Osteocyte (in vitro differentiated cells): ENCODE results near the gene GIMAP8. TPM values are rescaled to one million over a fixed set of nuclear protein-coding genes. Genes with fewer than 3 reads are reported as not detected.

Experiments used
- DNase-seq: peaks from one replicate; pipeline ENCODE4 v3.0.0; 2021; ENCODE audit warnings: mixed read lengths; ENCODE audit not compliant: unreplicated experiment; ENCODE audit errors: extremely low spot score
- H3K27ac Mint-ChIP-seq: one replicate; pipeline ENCODE4 v1.8.0; 2021; ENCODE audit warnings: mild to moderate bottlenecking, mixed read lengths; ENCODE audit not compliant: unreplicated experiment
- H3K27me3 Mint-ChIP-seq: one replicate; pipeline ENCODE4 v1.8.0; 2021; ENCODE audit warnings: mixed read lengths; ENCODE audit not compliant: unreplicated experiment
- H3K36me3 Mint-ChIP-seq: one replicate; pipeline ENCODE4 v1.8.0; 2021; ENCODE audit warnings: mixed read lengths; ENCODE audit not compliant: unreplicated experiment
- H3K4me1 Mint-ChIP-seq: one replicate; pipeline ENCODE4 v1.8.0; 2021; ENCODE audit warnings: mixed read lengths; ENCODE audit not compliant: unreplicated experiment
- H3K4me3 Mint-ChIP-seq: one replicate; pipeline ENCODE4 v1.8.0; 2021; ENCODE audit warnings: mild to moderate bottlenecking, moderate library complexity, mixed read lengths; ENCODE audit not compliant: unreplicated experiment
- H3K9me3 Mint-ChIP-seq: one replicate; pipeline ENCODE4 v1.8.0; 2021; ENCODE audit warnings: mixed read lengths; ENCODE audit not compliant: unreplicated experiment
- total RNA-seq: library from RNA; stranded (reverse); gene quantifications from 2 replicates; pipeline ENCODE4 v1.2.1, GENCODE V29; 2021
- TF ChIP-seq, protein P1 (sequence below): fragments of 200-600 bp; sonication (generic); IDR thresholded peaks from 2 replicates; pipeline ENCODE4 v1.5.0; 2021; ENCODE audit warnings: antibody characterized with exemption, mild to moderate bottlenecking, moderate library complexity

GIMAP8 gene
- total RNA-seq, 1 donor from 2014 or later = not detected

DNA sequence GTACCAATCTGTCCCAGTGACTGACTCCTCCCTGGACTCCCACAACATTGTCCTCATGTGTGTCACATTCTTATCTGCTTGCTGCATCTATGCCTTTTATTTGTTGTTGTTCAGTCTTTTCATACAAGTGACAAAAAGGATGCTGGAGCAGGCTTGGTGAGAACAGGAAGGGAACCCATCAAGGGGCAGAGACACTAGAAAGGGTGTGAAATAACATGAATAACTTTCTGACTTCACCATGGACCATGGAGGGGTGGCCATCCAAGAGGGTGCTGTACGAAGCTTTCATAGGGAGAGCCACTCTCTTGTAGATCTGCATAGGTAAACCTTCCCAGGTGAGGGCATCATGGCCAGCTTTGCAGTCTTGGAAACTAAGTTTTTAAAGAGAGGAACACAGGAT lies 14.5 kb downstream of the GIMAP8 start:
- no peaks in the 10 kb centered on the region for H3K36me3 Mint-ChIP-seq
- no peaks in the 10 kb centered on the region for H3K4me1 Mint-ChIP-seq

DNA sequence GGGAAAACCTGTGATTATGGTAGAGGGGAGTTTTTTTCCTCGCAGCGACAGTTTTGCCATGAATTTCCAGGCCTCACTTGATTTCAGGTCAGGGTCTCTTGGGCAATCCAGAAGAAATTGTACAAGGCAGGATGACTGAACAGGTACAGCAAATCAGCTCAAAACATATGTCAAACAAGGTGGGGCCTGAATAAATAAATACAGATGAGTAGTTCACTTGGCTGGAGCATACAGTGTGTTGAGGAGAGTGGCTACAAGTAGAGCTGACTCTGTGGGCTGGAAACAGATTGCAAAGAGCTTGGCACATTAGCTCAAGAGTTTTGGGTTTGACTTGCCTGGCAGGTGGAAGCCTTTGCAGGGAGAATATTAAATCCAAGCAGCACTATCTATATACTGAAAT lies 15.0 kb downstream of the GIMAP8 start:
- Mint-ChIP-seq H3K4me1 (no peaks in the 10 kb centered on the region), H3K4me3 (no peak overlapping the region), H3K9me3 (peaks cover 23% of the 10 kb centered on the region), H3K36me3 (no peaks in the 10 kb centered on the region), H3K27me3 (peaks cover 16% of the 10 kb centered on the region), H3K27ac (no peak overlapping the region)
- TF ChIP-seq, protein P1, sequence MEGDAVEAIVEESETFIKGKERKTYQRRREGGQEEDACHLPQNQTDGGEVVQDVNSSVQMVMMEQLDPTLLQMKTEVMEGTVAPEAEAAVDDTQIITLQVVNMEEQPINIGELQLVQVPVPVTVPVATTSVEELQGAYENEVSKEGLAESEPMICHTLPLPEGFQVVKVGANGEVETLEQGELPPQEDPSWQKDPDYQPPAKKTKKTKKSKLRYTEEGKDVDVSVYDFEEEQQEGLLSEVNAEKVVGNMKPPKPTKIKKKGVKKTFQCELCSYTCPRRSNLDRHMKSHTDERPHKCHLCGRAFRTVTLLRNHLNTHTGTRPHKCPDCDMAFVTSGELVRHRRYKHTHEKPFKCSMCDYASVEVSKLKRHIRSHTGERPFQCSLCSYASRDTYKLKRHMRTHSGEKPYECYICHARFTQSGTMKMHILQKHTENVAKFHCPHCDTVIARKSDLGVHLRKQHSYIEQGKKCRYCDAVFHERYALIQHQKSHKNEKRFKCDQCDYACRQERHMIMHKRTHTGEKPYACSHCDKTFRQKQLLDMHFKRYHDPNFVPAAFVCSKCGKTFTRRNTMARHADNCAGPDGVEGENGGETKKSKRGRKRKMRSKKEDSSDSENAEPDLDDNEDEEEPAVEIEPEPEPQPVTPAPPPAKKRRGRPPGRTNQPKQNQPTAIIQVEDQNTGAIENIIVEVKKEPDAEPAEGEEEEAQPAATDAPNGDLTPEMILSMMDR = no peak
- DNase-seq = no peak

More for the DNA sequence above, 14.5 kb downstream of the GIMAP8 start:
- TF ChIP-seq, protein P1 = no peak
- DNase-seq = no peak
- H3K4me3 Mint-ChIP-seq = no peak overlapping the region
- H3K27ac Mint-ChIP-seq = no peak overlapping the region
- H3K27me3 Mint-ChIP-seq = peaks cover 16% of the 10 kb centered on the region
- peaks cover 23% of the 10 kb centered on the region for H3K9me3 Mint-ChIP-seq

DNA sequence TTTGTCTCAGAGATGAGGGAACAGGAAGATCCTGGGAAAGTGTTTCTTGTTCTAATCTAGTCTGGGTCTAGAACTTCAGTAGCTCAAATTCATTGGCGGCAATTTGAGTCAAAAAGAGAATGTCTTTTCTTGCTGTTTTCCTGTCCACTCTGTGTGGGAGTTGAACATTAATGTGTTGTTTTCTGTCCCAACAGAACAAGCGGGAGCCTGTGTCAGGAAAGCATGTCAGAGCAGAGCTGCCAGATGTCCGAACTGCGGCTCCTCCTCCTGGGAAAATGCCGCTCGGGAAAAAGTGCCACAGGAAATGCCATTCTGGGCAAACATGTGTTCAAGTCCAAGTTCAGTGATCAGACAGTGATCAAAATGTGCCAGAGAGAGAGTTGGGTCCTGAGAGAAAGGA lies 16.0 kb downstream of the GIMAP8 start:
- Mint-ChIP-seq H3K4me3 (no peak overlapping the region), H3K4me1 (no peaks in the 10 kb centered on the region), H3K27ac (no peak overlapping the region), H3K27me3 (peaks cover 16% of the 10 kb centered on the region), H3K36me3 (no peaks in the 10 kb centered on the region), H3K9me3 (peaks cover 18% of the 10 kb centered on the region)
- TF ChIP-seq, protein P1 = no peak
- no peak for DNase-seq

DNA sequence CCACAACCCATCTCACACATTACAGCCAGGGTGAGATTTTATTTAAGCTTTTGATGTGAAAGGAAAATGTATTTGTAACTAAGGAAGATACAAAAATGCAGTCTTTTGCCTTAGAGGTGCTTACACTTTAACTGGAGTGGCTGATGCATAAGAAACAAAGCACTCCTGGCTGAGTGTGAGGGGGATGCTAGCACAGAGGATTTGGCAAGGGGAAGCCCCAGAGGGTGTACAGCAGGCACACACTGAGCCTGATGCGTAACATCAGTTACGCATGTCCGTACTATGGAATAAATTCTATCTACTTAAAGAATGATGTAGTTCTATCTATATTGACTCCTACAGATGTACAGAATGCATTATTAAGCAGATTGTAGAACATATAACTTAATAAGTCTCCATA lies 17.8 kb downstream of the GIMAP8 start:
- Mint-ChIP-seq H3K27me3 (peaks cover 16% of the 10 kb centered on the region), H3K36me3 (no peaks in the 10 kb centered on the region), H3K9me3 (peaks cover 2% of the 10 kb centered on the region), H3K27ac (no peak overlapping the region), H3K4me1 (no peaks in the 10 kb centered on the region), H3K4me3 (no peak overlapping the region)
- DNase-seq = no peak
- TF ChIP-seq, protein P1 = no peak

DNA sequence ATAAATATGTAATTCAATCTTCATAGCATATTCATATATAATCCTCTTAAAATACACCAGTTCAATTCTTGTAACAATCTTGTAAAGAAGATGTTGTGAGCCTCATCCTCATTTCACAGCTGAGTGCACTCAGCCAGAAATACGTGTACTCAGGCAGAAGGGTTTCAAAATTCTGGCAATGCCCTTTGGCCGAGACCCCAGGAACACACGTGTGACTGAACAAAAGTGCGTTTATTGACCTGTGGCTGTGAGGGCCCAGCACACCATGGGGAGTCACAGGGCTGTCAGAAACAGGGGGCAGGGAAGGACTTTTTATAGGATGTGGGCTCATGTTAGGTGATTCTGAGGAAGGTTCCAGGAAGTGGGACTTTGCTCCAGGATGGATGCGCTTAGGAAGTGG lies 21.5 kb downstream of the GIMAP8 start:
- Mint-ChIP-seq H3K9me3 (peaks cover 7% of the 10 kb centered on the region), H3K4me1 (no peaks in the 10 kb centered on the region), H3K27ac (no peak overlapping the region), H3K4me3 (no peak overlapping the region), H3K27me3 (peaks cover 10% of the 10 kb centered on the region), H3K36me3 (no peaks in the 10 kb centered on the region)
- DNase-seq = no peak
- TF ChIP-seq, protein P1 = no peak
